Ovary (tissue), 9 donors: ENCODE results near the gene NAPB. TPM values are rescaled to one million over a fixed set of nuclear protein-coding genes. Genes with fewer than 3 reads are reported as not detected.
"Not testable (repeated sequence)": the region's sequence is repeated elsewhere in the genome, so short reads cannot be mapped to it uniquely, and the experiment has no call there.

Experiments used
- DNase-seq, 5 donors: peaks; one replicate each; pipeline ENCODE4 v3.0.0-alpha.2; 2019 to 2020
- H3K27ac ChIP-seq, 2 donors: fragments of 200-600 bp; one replicate each; pipeline versions ENCODE4 v1.5.1 to v1.8.0; 2019 to 2022
- H3K27me3 ChIP-seq: fragments of 200-600 bp; one replicate; pipeline ENCODE4 v1.8.0; 2022
- H3K36me3 ChIP-seq: fragments of 200-600 bp; sonication (generic); one replicate; pipeline ENCODE4 v1.5.1; 2019
- H3K4me1 ChIP-seq: one replicate; pipeline ENCODE4 v1.8.1; 2013; ENCODE audit warnings: mild to moderate bottlenecking, moderate library complexity; ENCODE audit not compliant: insufficient read depth
- H3K4me3 ChIP-seq: fragments of 200-600 bp; sonication (generic); one replicate; pipeline ENCODE4 v1.5.1; 2017
- H3K9me3 ChIP-seq, 2 donors: fragments of 200-600 bp in 1 of 2; sonication (generic) in 1 of 2; one replicate each; pipeline versions ENCODE4 v1.5.1 to v1.8.1; 2013 to 2019; ENCODE audit warnings: mild to moderate bottlenecking in 1 of 2, moderate library complexity in 1 of 2
- EP300 ChIP-seq: sonication (generic); formaldehyde crosslinking; IDR thresholded peaks from one replicate; pipeline ENCODE4 v1.6.1; 2017; ENCODE audit warnings: antibody characterized with exemption
- POLR2A ChIP-seq: fragments of 450-650 bp; IDR thresholded peaks from one replicate; pipeline ENCODE4 v1.6.1; 2017; ENCODE audit warnings: antibody characterized with exemption, mild to moderate bottlenecking, moderate library complexity
- WGBS, 3 donors: extraction: QIAGEN DNeasy Blood & Tissue Kit in 1 of 3; methylation state at CpG; one replicate each; pipeline versions ENCODE4 v1.1.5 to v1.1.7; 2013 to 2017; 5-methylcytosine and 5-hydroxymethylcytosine counted together
- intact Hi-C, 4 donors: fragments of 100-400 bp; cut with DNase I; formaldehyde crosslinking; loops; one replicate each; pipeline versions ENCODE4 v1.11.0 to v1.15.1; 2022 to 2023
- polyA plus RNA-seq, 2 donors: library from polyadenylated mRNA; stranded (reverse); fragments of 200-250 nt in 1 of 2; fragments of 350-450 nt in 1 of 2; fragmentation: Illumina TruSeq in 1 of 2; extraction: RNeasy Lipid Tissue Mini Kit (QIAGEN cat#74804) in 1 of 2; gene quantifications; one replicate each; pipeline ENCODE4 v1.2.3, GENCODE V29; 2013 to 2014
- total RNA-seq, 7 donors: library from RNA; depleted of rRNA in 2 of 7; stranded (reverse); fragments of >200 nt in 2 of 7; fragmentation: NEBNext Ultra II Directional in 3 of 7; extraction: Animal tissue kit (Norgen Biotek cat#: 25700) in 3 of 7; gene quantifications; one replicate each; pipeline versions ENCODE4 v1.1.0 to v1.2.4, GENCODE V29; 2016 to 2023
- TF ChIP-seq, protein P1 (sequence below), 3 donors: fragments of 450-650 bp in 2 of 3; fragments of 200-600 bp in 1 of 3; IDR thresholded peaks; one replicate each; pipeline versions ENCODE4 v1.5.1 to v1.8.0; 2016 to 2022; ENCODE audit warnings: antibody characterized with exemption in 3 of 3, mild to moderate bottlenecking in 1 of 3
- donor health status: DM: no; HTN: no; CAD: no; lungs with moderate emphysema.
- donor health status: DM: no; HTN: no; CAD: no.
- donor health status: Bipolar disorder and iron deficiency.
- donor health status: DM: yes; HTN: yes; CAD: no.
- donor health status: DM: no; HTN: no; CAD: no.
- donor health status: DM: yes; HTN: yes; CAD: no.

The NAPB gene
- total and polyA plus RNA-seq, 9 donors: 9.3 to 17.9 (median 12.9) TPM

DNA sequence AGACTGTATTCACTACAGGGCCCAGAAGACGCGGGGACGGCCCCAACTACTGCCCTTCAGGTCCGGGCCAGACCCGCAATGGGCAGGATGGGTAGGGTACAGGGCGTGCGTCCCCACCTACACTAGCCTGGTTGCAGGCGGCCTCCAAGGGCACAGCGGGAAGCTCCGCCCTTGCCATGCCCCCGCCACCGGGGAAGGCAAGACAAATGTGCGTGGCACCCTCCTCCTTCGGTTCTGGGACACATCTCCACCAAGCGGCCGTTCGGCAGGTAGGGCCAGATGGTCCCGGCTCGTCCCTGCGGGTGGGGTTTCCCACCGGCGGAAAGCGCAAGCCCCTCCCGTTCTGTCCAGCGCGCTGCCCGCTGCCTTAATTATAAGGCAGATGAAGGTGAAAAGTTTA, 65.1 kb downstream of the NAPB start:
- TF ChIP-seq EP300 (no peak), POLR2A (no peak)
- TF ChIP-seq, protein P1, sequence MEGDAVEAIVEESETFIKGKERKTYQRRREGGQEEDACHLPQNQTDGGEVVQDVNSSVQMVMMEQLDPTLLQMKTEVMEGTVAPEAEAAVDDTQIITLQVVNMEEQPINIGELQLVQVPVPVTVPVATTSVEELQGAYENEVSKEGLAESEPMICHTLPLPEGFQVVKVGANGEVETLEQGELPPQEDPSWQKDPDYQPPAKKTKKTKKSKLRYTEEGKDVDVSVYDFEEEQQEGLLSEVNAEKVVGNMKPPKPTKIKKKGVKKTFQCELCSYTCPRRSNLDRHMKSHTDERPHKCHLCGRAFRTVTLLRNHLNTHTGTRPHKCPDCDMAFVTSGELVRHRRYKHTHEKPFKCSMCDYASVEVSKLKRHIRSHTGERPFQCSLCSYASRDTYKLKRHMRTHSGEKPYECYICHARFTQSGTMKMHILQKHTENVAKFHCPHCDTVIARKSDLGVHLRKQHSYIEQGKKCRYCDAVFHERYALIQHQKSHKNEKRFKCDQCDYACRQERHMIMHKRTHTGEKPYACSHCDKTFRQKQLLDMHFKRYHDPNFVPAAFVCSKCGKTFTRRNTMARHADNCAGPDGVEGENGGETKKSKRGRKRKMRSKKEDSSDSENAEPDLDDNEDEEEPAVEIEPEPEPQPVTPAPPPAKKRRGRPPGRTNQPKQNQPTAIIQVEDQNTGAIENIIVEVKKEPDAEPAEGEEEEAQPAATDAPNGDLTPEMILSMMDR (IDR thresholded peaks at IDR 0.05): no peak
- DNase-seq: peak in 1 of 5 donors; percentile 43
- intact Hi-C loops: loop anchor here in 2 of 4 donors (10.0 kb wide), 3 partner anchors 59 to 1699 kb away; partner anchors contain the start of genes ACSS1 (in 1 of the 2) and CST3 (in 1 of the 2)
- Histone ChIP-seq H3K4me1 (peaks cover 7% of the 10 kb centered on the region), H3K4me3 (no peak overlapping the region), H3K36me3 (no peaks in the 10 kb centered on the region), H3K9me3 (no peaks in the 10 kb centered on the region), H3K27ac (no peak overlapping the region), H3K27me3 (no peaks in the 10 kb centered on the region)
- WGBS, 3 donors: 59 to 65% (median 64%) methylated on average over 27 of the region's 27 CpGs

DNA sequence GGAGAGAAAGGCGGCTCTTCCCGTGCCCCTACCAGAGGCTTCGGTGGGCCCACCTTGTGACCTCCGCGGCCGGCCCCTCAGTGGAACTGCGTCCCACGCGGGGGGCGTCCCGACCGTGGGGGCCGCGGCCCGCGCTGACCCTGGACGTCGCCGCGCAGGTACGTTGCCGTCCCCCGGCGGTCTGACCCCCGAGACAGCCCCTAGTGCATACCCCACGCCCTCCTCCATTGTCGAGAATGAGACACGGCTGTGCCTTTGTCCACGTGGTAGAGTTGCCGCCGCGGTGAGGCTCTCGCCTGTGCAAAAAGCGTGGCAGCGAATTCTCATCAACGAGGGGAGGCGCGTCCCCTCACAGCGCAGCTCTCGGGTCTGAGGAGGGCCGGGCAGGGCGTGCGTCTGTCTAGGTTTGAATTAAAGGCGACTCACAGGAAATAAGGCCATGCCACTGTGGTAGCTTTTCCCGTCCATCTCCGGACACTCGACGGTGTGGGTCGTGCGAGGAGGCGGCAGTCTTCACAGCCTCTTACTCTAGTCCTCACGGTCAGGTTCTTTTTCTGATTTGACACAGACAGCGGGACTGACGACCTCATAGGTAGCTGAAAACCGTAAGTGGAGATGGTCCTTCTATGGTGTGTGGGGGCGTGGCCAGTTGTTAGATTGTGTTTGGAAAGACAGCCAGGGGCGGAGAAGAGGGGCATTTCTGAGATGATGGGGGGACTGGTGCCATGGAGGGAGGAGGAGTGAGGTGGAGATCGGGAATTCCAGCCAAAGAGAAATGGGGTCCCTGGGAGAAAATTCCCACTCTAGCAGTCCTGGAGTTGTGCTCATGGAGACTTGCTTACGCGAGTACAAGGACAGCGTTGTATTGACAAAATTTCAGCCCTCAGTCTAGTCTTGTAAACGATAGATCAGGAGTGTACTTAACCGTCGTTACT, 70.1 kb downstream of the NAPB start:
- H3K9me3 ChIP-seq: no peaks in the 10 kb centered on the region
- H3K36me3 ChIP-seq: no peaks in the 10 kb centered on the region
- no peaks in the 10 kb centered on the region for H3K27me3 ChIP-seq
- 1% methylated on average over 56 to 64 of the region's 64 CpGs for WGBS, 3 donors
- peaks cover 3% of the 10 kb centered on the region for H3K4me1 ChIP-seq
- peak overlapping the region; percentile 89 to 99 for H3K27ac ChIP-seq
- DNase-seq: peak in 4 of 5 donors; percentile 55 to 75 (median 62)
- no peak for TF ChIP-seq EP300
- H3K4me3 ChIP-seq: peak overlapping the region; percentile 72
- intact Hi-C loops: loop anchor here in 2 of 4 donors (10.0 kb wide), 3 partner anchors 64 to 1704 kb away; partner anchors contain the start of genes ACSS1 (in 1 of the 2) and CST3 (in 1 of the 2)

DNA sequence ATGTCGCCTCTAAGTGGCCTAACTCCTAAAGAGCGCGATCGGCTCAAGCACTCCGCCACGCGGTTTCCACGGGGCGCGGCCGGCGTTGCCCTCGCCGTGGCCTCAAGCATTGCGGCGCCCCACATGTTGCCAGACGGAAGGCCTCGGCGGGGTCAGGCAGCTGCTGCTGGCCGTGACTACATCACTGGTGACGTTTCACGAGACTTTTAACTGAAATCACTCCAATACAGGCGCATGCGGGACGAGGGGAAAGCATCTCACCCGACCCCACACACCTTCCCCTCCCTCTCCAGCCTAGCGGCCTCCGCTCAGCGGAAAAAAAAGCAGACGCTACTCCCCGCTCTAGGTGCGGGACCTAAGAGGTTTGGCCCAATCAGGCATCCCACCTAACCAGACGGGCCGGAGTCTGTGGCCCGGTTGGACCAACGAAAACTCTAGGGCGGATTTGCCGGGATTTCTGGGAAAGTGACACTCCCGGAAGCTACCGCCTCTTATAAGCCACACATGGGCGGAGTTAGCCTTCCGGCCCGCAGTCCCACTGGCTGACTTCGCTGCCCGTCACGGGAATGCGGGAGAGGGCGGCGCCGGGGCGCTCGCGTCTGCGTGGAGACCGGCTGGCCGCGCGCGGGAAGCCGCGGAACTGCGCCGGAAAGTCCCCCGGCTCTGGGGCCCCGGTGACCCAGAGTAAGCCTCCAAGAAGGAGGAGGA, 70.9 kb downstream of the NAPB start, which contains the start of gene NXT1:
Gene NXT1, plus strand, starts transcription at position 596 of the 708 bp plus-strand sequence. CDS start 3,251 bp downstream, outside the sequence.
- H3K4me1 ChIP-seq: peaks cover 3% of the 10 kb centered on the region
- H3K36me3 ChIP-seq: no peaks in the 10 kb centered on the region
- peak; percentile 96 to 99 (median 98) for DNase-seq
- intact Hi-C loops: loop anchor here in 2 of 4 donors (10.0 kb wide), 3 partner anchors 64 to 1704 kb away; partner anchors contain the start of genes ACSS1 (in 1 of the 2) and CST3 (in 1 of the 2)
- peak within 1 kb of the TSS; percentile 89 to 99 for H3K27ac ChIP-seq
- H3K9me3 ChIP-seq: no peaks in the 10 kb centered on the region
- TF ChIP-seq POLR2A (peak; percentile 90), EP300 (peak; percentile 75)
- TF ChIP-seq, protein P1 (IDR thresholded peaks at IDR 0.05): peak in 1 of 3 donors; percentile 4
- H3K27me3 ChIP-seq: no peaks in the 10 kb centered on the region
- 0 to 2% (median 1%) methylated on average over 51 to 65 of the region's 65 CpGs for WGBS, 3 donors
- H3K4me3 ChIP-seq: peak within 1 kb of the TSS; percentile 72

DNA sequence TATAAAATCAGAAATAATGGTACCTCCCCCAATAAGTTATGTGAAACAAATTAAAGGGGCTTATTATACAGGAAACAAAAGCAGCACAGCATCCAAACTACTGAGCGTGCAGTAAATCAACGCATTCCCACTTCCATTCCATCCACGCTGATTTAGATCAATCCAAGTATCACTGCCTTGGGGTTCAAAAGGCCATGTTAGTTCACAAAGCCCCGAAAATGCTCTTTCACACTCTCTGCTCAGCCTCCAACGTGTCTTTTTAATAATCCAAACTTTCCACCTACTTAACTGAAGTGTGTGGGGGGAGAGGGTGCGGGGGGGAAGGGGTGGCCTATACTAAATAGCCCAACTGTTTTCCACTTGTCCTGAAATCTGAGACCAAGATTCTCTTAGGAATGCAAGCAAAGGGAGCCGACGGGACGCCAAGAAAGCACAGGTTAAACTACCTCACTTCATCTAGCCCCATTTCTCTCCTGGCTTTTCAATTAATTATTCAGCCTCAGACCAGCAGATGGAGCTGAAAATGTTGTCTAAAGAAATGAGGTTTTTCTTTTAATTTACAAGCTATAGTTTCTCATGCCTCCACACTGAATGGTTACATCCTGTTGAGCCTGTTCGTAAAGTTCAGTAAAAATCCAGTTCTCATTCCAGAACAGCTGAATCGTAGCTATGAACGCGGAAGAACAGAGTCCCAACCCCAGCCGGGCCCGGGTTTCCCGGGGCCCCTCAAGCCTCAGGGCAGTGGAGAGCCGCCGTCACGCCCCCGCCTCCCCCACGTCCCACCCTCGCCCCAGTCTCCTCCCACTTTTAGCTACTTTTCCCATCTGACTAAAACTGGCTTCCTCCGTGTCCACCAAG, 71.7 kb downstream of the NAPB start:
- Histone ChIP-seq H3K4me1 (peaks cover 3% of the 10 kb centered on the region), H3K27me3 (no peaks in the 10 kb centered on the region), H3K9me3 (no peaks in the 10 kb centered on the region), H3K4me3 (peak overlapping the region; percentile 72), H3K27ac (peak overlapping the region; percentile 89 to 99), H3K36me3 (no peaks in the 10 kb centered on the region)
- intact Hi-C loops: loop anchor here in 3 of 4 donors (10.0 kb wide), 8 partner anchors 65 to 1705 kb away; partner anchors contain the start of genes CST9 (in 2 of the 3), ACSS1 (in 1 of the 3), CST3 (in 1 of the 3) and THBD (in 1 of the 3)
- no peak for TF ChIP-seq EP300
- TF ChIP-seq, protein P1 (IDR thresholded peaks at IDR 0.05): peak; percentile 56 to 72 (median 67)
- peak in 4 of 5 donors; percentile 44 to 79 (median 52) for DNase-seq
- 4 to 5% (median 4%) methylated on average over 23 of the region's 23 CpGs for WGBS, 3 donors

DNA sequence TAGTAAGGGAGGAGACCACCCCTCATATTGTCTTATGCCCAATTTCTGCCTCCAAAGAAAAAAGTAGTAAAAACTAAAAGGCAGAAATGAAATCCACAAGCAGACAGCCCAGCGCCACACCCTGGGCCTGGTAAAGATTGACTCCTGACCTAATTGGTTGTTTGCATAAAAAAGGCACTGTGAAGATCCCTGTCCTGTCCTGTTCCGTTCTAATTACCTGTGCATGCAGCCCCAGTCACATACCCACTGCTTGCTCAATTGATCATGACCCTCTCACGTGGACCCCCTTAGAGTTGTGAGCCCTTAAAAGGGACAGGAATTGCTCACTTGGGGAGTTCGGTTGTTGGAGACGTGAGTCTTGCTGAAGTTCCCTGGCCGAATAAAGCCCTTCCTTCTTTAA, 72.8 kb downstream of the NAPB start:
- 90 to 95% (median 92%) methylated on average over 6 of the region's 6 CpGs for whole genome bisulfite sequencing, 3 donors
- H3K9me3 ChIP-seq, DNase-seq, H3K36me3 ChIP-seq, H3K4me3 ChIP-seq, H3K27me3 ChIP-seq, H3K4me1 ChIP-seq: not testable (repeated sequence)
- intact Hi-C loops: loop anchor here in 3 of 4 donors (10.0 kb wide), 5 partner anchors 104 to 654 kb away; partner anchors contain the start of genes CST9 (in 2 of the 3) and THBD (in 1 of the 3)
- H3K27ac ChIP-seq: peak overlapping the region in 1 of 2 donors; percentile 99
